ENCODE measurements around the gene UNC13D.
"Not testable (repeated sequence)": the region's sequence is repeated elsewhere in the genome, so short reads cannot be mapped to it uniquely, and the experiment has no call there.

UNC13D gene

DNA sequence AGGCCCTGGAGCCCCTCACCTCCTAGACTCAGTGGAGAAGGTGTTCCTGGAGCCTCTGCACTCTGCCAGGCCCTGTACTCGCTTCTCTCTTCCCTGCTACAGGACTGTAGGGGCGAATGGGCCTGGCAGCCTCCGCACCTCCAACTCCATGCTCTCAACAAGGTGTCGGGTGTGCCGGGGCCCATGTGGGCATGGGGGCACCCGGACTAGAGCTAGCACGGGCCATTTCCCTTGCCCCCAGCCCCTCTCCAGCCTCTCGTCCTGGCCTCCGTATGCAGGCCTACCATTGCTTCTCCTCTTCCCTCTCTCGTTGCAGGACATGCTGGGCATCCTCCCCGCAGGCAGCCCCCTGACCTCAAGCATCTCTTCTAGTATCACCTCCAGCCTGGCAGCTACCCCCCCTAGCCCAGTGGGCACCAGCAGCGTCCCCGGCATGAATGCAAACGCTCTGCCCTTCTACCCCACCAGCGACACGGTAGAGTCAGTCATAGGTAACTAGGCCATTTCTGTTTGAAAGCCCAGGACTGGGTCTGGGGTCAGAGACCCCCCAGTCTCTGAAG is 25.8 kb downstream of the UNC13D start:
- no peaks in the 10 kb centered on the region for H3K9me3 ChIP-seq (ENCODE audit: control insufficient read depth, insufficient read depth, low read length)
- no peaks in the 10 kb centered on the region for H3K27me3 ChIP-seq (ENCODE audit: control insufficient read depth, insufficient read depth, low read length)
- H3K4me3 ChIP-seq (ENCODE audit: low read length), result no peak overlapping the region
- H3K36me3 ChIP-seq (ENCODE audit: control insufficient read depth, insufficient read depth, low read length), result peaks cover 66% of the 10 kb centered on the region
- no peak for DNase-seq (ENCODE audit: low read depth, low spot score)
- no CpG with 5 or more reads among the region's 16 CpGs for whole genome bisulfite sequencing (ENCODE audit: insufficient coverage, insufficient read length)
- no peaks in the 10 kb centered on the region for H3K4me1 ChIP-seq (ENCODE audit: control insufficient read depth, insufficient read depth, low read length)
- H3K27ac ChIP-seq (ENCODE audit: low read length), result no peak overlapping the region

GRCh38 chr17:75817571-75817970 is 26.6 kb downstream of the UNC13D start:
- no peaks in the 10 kb centered on the region for H3K4me1 ChIP-seq (ENCODE audit: control insufficient read depth, insufficient read depth, low read length)
- H3K36me3 ChIP-seq (ENCODE audit: control insufficient read depth, insufficient read depth, low read length), result peaks cover 70% of the 10 kb centered on the region
- no peaks in the 10 kb centered on the region for H3K9me3 ChIP-seq (ENCODE audit: control insufficient read depth, insufficient read depth, low read length)
- no CpG with 5 or more reads among the region's 6 CpGs for WGBS (ENCODE audit: insufficient coverage, insufficient read length)
- no peaks in the 10 kb centered on the region for H3K27me3 ChIP-seq (ENCODE audit: control insufficient read depth, insufficient read depth, low read length)
- no peak for DNase-seq (ENCODE audit: low read depth, low spot score)
- H3K27ac ChIP-seq (ENCODE audit: low read length), result no peak overlapping the region
- H3K4me3 ChIP-seq (ENCODE audit: low read length), result no peak overlapping the region

DNA sequence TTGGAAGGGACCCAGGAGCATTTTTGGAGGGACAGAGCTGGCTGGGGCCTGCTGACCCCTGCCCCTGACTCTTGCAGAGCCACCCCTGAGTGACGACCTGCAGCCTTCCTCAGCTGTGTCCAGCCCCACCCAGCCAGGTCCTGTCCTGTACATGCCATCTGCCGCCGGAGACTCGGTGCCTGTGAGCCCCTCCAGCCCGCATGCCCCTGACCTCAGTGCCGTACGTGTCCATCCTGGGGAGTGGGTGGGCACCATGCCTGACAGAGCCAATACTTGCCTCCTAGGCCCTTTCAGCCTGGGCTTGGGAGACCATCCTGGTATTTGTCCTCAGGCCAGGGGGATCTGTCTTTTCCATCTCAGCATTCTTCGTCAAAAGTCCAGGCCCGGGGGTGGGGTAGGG is 27.5 kb downstream of the UNC13D start:
- DNase-seq (ENCODE audit: low read depth, low spot score), result no peak
- WGBS (ENCODE audit: insufficient coverage, insufficient read length), result no CpG with 5 or more reads among the region's 9 CpGs

DNA sequence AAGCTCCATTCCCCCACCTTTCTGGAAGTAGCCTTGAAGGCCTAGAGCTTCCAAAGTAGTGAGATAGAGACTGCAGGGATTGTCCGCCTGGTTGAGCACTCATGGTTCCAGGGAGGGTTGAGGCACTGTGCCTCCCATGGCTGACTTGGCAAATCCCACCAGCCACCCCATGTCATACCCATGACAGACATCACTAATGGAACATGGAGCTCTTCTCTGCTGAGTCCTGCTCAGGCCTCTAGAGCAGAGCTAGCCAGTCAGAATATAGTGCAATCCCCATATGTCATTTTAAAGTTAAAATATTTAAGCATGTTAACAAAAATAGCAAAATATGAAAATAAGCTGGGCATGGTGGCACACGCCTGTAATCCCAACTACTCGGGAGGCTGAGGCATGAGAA is 28.8 kb downstream of the UNC13D start:
- Histone ChIP-seq H3K36me3 (ENCODE audit: control insufficient read depth, insufficient read depth, low read length) (peaks cover 69% of the 10 kb centered on the region), H3K27ac (ENCODE audit: low read length) (no peak overlapping the region), H3K27me3 (ENCODE audit: control insufficient read depth, insufficient read depth, low read length) (no peaks in the 10 kb centered on the region), H3K9me3 (ENCODE audit: control insufficient read depth, insufficient read depth, low read length) (no peaks in the 10 kb centered on the region), H3K4me3 (ENCODE audit: low read length) (no peak overlapping the region), H3K4me1 (ENCODE audit: control insufficient read depth, insufficient read depth, low read length) (no peaks in the 10 kb centered on the region)
- DNase-seq (ENCODE audit: low read depth, low spot score), result no peak
- WGBS (ENCODE audit: insufficient coverage, insufficient read length), result no CpG with 5 or more reads among the region's 3 CpGs

More for the DNA sequence above, 27.5 kb downstream of the UNC13D start:
- no peak overlapping the region for H3K4me3 ChIP-seq (ENCODE audit: low read length)
- no peak overlapping the region for H3K27ac ChIP-seq (ENCODE audit: low read length)
- peaks cover 73% of the 10 kb centered on the region for H3K36me3 ChIP-seq (ENCODE audit: control insufficient read depth, insufficient read depth, low read length)
- H3K4me1 ChIP-seq (ENCODE audit: control insufficient read depth, insufficient read depth, low read length), result no peaks in the 10 kb centered on the region
- no peaks in the 10 kb centered on the region for H3K27me3 ChIP-seq (ENCODE audit: control insufficient read depth, insufficient read depth, low read length)
- no peaks in the 10 kb centered on the region for H3K9me3 ChIP-seq (ENCODE audit: control insufficient read depth, insufficient read depth, low read length)

- Histone ChIP-seq H3K4me1 (ENCODE audit: control insufficient read depth, insufficient read depth, low read length) (no peaks in the 10 kb centered on the region), H3K4me3 (ENCODE audit: low read length) (no peak overlapping the region), H3K9me3 (ENCODE audit: control insufficient read depth, insufficient read depth, low read length) (no peaks in the 10 kb centered on the region), H3K36me3 (ENCODE audit: control insufficient read depth, insufficient read depth, low read length) (peaks cover 65% of the 10 kb centered on the region), H3K27me3 (ENCODE audit: control insufficient read depth, insufficient read depth, low read length) (no peaks in the 10 kb centered on the region), H3K27ac (ENCODE audit: low read length) (no peak overlapping the region)
- no CpG with 5 or more reads among the region's 13 CpGs for WGBS (ENCODE audit: insufficient coverage, insufficient read length)
- no peak for DNase-seq (ENCODE audit: low read depth, low spot score)
These were observed 29.3 kb downstream of the UNC13D start for GRCh38 chr17:75814900-75815373.

DNA sequence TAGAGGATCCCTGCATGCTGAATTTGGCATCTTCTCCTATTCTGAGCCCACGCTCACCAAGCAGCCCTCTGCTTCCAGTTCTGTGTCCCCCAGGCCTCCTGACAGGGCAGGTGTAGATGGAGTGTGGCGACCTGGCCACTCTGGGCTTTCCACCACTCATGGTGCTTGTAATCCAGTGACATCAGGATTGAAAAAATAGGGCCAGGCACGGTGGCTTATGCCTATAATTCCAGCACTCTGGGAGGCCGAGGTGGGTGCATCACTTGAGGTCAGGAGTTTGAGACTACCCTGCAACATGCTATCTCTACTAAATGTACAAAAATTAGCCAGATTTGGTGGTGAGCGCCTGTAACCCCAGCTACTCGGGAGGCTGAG is 30.2 kb downstream of the UNC13D start:
- Histone ChIP-seq H3K27me3 (ENCODE audit: control insufficient read depth, insufficient read depth, low read length) (no peaks in the 10 kb centered on the region), H3K36me3 (ENCODE audit: control insufficient read depth, insufficient read depth, low read length) (peaks cover 59% of the 10 kb centered on the region), H3K9me3 (ENCODE audit: control insufficient read depth, insufficient read depth, low read length) (no peaks in the 10 kb centered on the region), H3K27ac (ENCODE audit: low read length) (no peak overlapping the region), H3K4me1 (ENCODE audit: control insufficient read depth, insufficient read depth, low read length) (no peaks in the 10 kb centered on the region), H3K4me3 (ENCODE audit: low read length) (no peak overlapping the region)
- no CpG with 5 or more reads among the region's 6 CpGs for WGBS (ENCODE audit: insufficient coverage, insufficient read length)
- DNase-seq (ENCODE audit: low read depth, low spot score), result no peak

GRCh38 chr17:75813081-75814020 is 30.9 kb downstream of the UNC13D start:
- Histone ChIP-seq H3K27me3 (ENCODE audit: control insufficient read depth, insufficient read depth, low read length) (no peaks in the 10 kb centered on the region), H3K4me1 (ENCODE audit: control insufficient read depth, insufficient read depth, low read length) (no peaks in the 10 kb centered on the region), H3K27ac (ENCODE audit: low read length) (no peak overlapping the region), H3K36me3 (ENCODE audit: control insufficient read depth, insufficient read depth, low read length) (peaks cover 54% of the 10 kb centered on the region), H3K4me3 (ENCODE audit: low read length) (no peak overlapping the region), H3K9me3 (ENCODE audit: control insufficient read depth, insufficient read depth, low read length) (no peaks in the 10 kb centered on the region)
- no peak for DNase-seq (ENCODE audit: low read depth, low spot score)
- no CpG with 5 or more reads among the region's 24 CpGs for WGBS (ENCODE audit: insufficient coverage, insufficient read length)

GRCh38 chr17:75812096-75813013 is 31.8 kb downstream of the UNC13D start:
- no CpG with 5 or more reads among the region's 27 CpGs for WGBS (ENCODE audit: insufficient coverage, insufficient read length)
- Histone ChIP-seq H3K27me3 (ENCODE audit: control insufficient read depth, insufficient read depth, low read length) (no peaks in the 10 kb centered on the region), H3K36me3 (ENCODE audit: control insufficient read depth, insufficient read depth, low read length) (peaks cover 46% of the 10 kb centered on the region), H3K27ac (ENCODE audit: low read length) (no peak overlapping the region), H3K4me3 (ENCODE audit: low read length) (no peak overlapping the region), H3K9me3 (ENCODE audit: control insufficient read depth, insufficient read depth, low read length) (no peaks in the 10 kb centered on the region), H3K4me1 (ENCODE audit: control insufficient read depth, insufficient read depth, low read length) (no peaks in the 10 kb centered on the region)
- DNase-seq (ENCODE audit: low read depth, low spot score), result no peak

- no CpG with 5 or more reads among the region's 7 CpGs for WGBS (ENCODE audit: insufficient coverage, insufficient read length)
- no peak overlapping the region for H3K4me3 ChIP-seq (ENCODE audit: low read length)
- H3K9me3 ChIP-seq (ENCODE audit: control insufficient read depth, insufficient read depth, low read length), result no peaks in the 10 kb centered on the region
- H3K27me3 ChIP-seq (ENCODE audit: control insufficient read depth, insufficient read depth, low read length), result no peaks in the 10 kb centered on the region
- no peak overlapping the region for H3K27ac ChIP-seq (ENCODE audit: low read length)
- DNase-seq (ENCODE audit: low read depth, low spot score), result no peak
- H3K4me1 ChIP-seq (ENCODE audit: control insufficient read depth, insufficient read depth, low read length), result no peaks in the 10 kb centered on the region
- H3K36me3 ChIP-seq (ENCODE audit: control insufficient read depth, insufficient read depth, low read length), result peaks cover 36% of the 10 kb centered on the region
These were observed 33.0 kb downstream of the UNC13D start for GRCh38 chr17:75811174-75811573.

GRCh38 chr17:75810756-75811155 is 33.4 kb downstream of the UNC13D start:
- not testable (repeated sequence) for DNase-seq (ENCODE audit: low read depth, low spot score); H3K27me3 ChIP-seq (ENCODE audit: control insufficient read depth, insufficient read depth, low read length); H3K4me1 ChIP-seq (ENCODE audit: control insufficient read depth, insufficient read depth, low read length); H3K27ac ChIP-seq (ENCODE audit: low read length); H3K4me3 ChIP-seq (ENCODE audit: low read length); H3K9me3 ChIP-seq (ENCODE audit: control insufficient read depth, insufficient read depth, low read length)
- no CpG with 5 or more reads among the region's 11 CpGs for WGBS (ENCODE audit: insufficient coverage, insufficient read length)
- H3K36me3 ChIP-seq (ENCODE audit: control insufficient read depth, insufficient read depth, low read length), result peaks cover 36% of the 10 kb centered on the region

Measured in iPS DF 6.9 (cell line).